Measurements from ENCODE around the gene ABCG1.

Gene ABCG1

GRCh38 chr21:42212266-42212665, 6.7 kb upstream of the ABCG1 start:
- DNase-seq, result no peak

GRCh38 chr21:42213082-42213774, 5.7 kb upstream of the ABCG1 start:
- DNase-seq, result no peak
- H3K27me3 ChIP-seq, result no peaks in the 10 kb centered on the region
- no peaks in the 10 kb centered on the region for H3K36me3 ChIP-seq
- H3K4me3 ChIP-seq (ENCODE audit: low read depth, low read length), result no peak overlapping the region
- no peak for TF ChIP-seq CTCF (IDR thresholded peaks at IDR 0.05; ENCODE audit: low read depth, low read length)
- H3K9me3 ChIP-seq, result no peaks in the 10 kb centered on the region
- H3K4me1 ChIP-seq, result no peaks in the 10 kb centered on the region

More at GRCh38 chr21:42212266-42212665, 6.7 kb upstream of the ABCG1 start:
- no peaks in the 10 kb centered on the region for H3K27me3 ChIP-seq
- no peaks in the 10 kb centered on the region for H3K36me3 ChIP-seq
- no peak overlapping the region for H3K4me3 ChIP-seq (ENCODE audit: low read depth, low read length)
- no peaks in the 10 kb centered on the region for H3K4me1 ChIP-seq
- no peaks in the 10 kb centered on the region for H3K9me3 ChIP-seq
- no peak for TF ChIP-seq CTCF (IDR thresholded peaks at IDR 0.05; ENCODE audit: low read depth, low read length)

GRCh38 chr21:42214081-42214750, 4.7 kb upstream of the ABCG1 start:
- DNase-seq, result no peak
- Histone ChIP-seq H3K4me3 (ENCODE audit: low read depth, low read length) (no peak overlapping the region), H3K36me3 (no peaks in the 10 kb centered on the region), H3K4me1 (no peaks in the 10 kb centered on the region), H3K27me3 (no peaks in the 10 kb centered on the region), H3K9me3 (no peaks in the 10 kb centered on the region)
- TF ChIP-seq CTCF (IDR thresholded peaks at IDR 0.05; ENCODE audit: low read depth, low read length), result no peak

GRCh38 chr21:42214921-42215320, 4.0 kb upstream of the ABCG1 start:
- no peak overlapping the region for H3K4me3 ChIP-seq (ENCODE audit: low read depth, low read length)
- no peaks in the 10 kb centered on the region for H3K27me3 ChIP-seq

GRCh38 chr21:42215942-42216725, 2.8 kb upstream of the ABCG1 start:
- Histone ChIP-seq H3K9me3 (no peaks in the 10 kb centered on the region), H3K36me3 (no peaks in the 10 kb centered on the region), H3K4me3 (ENCODE audit: low read depth, low read length) (no peak overlapping the region), H3K27me3 (no peaks in the 10 kb centered on the region), H3K4me1 (no peaks in the 10 kb centered on the region; the same call in 1 of the 2 replicates)
- DNase-seq, result no peak
- TF ChIP-seq CTCF (IDR thresholded peaks at IDR 0.05; ENCODE audit: low read depth, low read length), result no peak

More at GRCh38 chr21:42214921-42215320, 4.0 kb upstream of the ABCG1 start:
- no peak for TF ChIP-seq CTCF (IDR thresholded peaks at IDR 0.05; ENCODE audit: low read depth, low read length)
- Histone ChIP-seq H3K9me3 (no peaks in the 10 kb centered on the region), H3K36me3 (no peaks in the 10 kb centered on the region), H3K4me1 (no peaks in the 10 kb centered on the region)
- DNase-seq, result no peak

Data from BE2C (cell line).